ENCODE measurements around the gene FAM161B. TPM values are rescaled to one million over a fixed set of nuclear protein-coding genes. Genes with fewer than 3 reads are reported as not detected.

Gene FAM161B
- total RNA-seq, 4 donors from 2014 or later = 1.7 to 3.8 (median 3.2) TPM

GRCh38 chr14:73976125-73976524 is 26.2 kb upstream of the FAM161B start:
- DNase-seq (ENCODE audit: low spot score in 2 of 2) = no peak
- 59 to 85% methylated on average over 6 of the region's 6 CpGs for WGBS, 2 donors
- no peak overlapping the region for H3K4me3 ChIP-seq (ENCODE audit: low read depth, poor library complexity, severe bottlenecking)
- TF ChIP-seq CTCF (IDR thresholded peaks at IDR 0.05) = no peak
- TF ChIP-seq POLR2A (IDR thresholded peaks at IDR 0.05) = no peak
- intact Hi-C loops (cut with DNase I; ENCODE audit: low total_unique reads) = no loop called here

GRCh38 chr14:73973497-73973896 is 23.6 kb upstream of the FAM161B start:
- intact Hi-C loops (cut with DNase I; ENCODE audit: low total_unique reads) = no loop called here
- WGBS, 2 donors = 82 to 90% methylated on average over 2 of the region's 2 CpGs
- TF ChIP-seq CTCF (IDR thresholded peaks at IDR 0.05) = no peak
- DNase-seq (ENCODE audit: low spot score in 2 of 2) = peak in 1 of 2 donors; percentile 18
- H3K4me3 ChIP-seq (ENCODE audit: low read depth, poor library complexity, severe bottlenecking) = no peak overlapping the region

GRCh38 chr14:73968885-73969284 is 19.0 kb upstream of the FAM161B start:
- no peak for DNase-seq (ENCODE audit: low spot score in 2 of 2)
- TF ChIP-seq CTCF (IDR thresholded peaks at IDR 0.05) = no peak
- TF ChIP-seq POLR2A (IDR thresholded peaks at IDR 0.05) = no peak
- no peak overlapping the region for H3K4me3 ChIP-seq (ENCODE audit: low read depth, poor library complexity, severe bottlenecking)
- intact Hi-C loops (cut with DNase I; ENCODE audit: low total_unique reads) = no loop called here
- WGBS, 2 donors = 88 to 92% methylated on average over 2 of the region's 2 CpGs

- intact Hi-C loops (cut with DNase I; ENCODE audit: low total_unique reads) = no loop called here
- H3K4me3 ChIP-seq (ENCODE audit: low read depth, poor library complexity, severe bottlenecking) = no peak overlapping the region
- TF ChIP-seq CTCF (IDR thresholded peaks at IDR 0.05) = no peak
- TF ChIP-seq POLR2A (IDR thresholded peaks at IDR 0.05) = no peak
- DNase-seq (ENCODE audit: low spot score in 2 of 2) = no peak
- WGBS, 2 donors = 90 to 92% methylated on average over 4 of the region's 4 CpGs
Observed at GRCh38 chr14:73965216-73965615, 15.3 kb upstream of the FAM161B start.

GRCh38 chr14:73961192-73961591 is 11.3 kb upstream of the FAM161B start:
- TF ChIP-seq POLR2A (IDR thresholded peaks at IDR 0.05) (no peak), CTCF (IDR thresholded peaks at IDR 0.05) (no peak)
- intact Hi-C loops (cut with DNase I; ENCODE audit: low total_unique reads) = no loop called here
- no peak for DNase-seq (ENCODE audit: low spot score in 2 of 2)
- H3K4me3 ChIP-seq (ENCODE audit: low read depth, poor library complexity, severe bottlenecking) = no peak overlapping the region
- WGBS, 2 donors = 92% methylated on average over 12 of the region's 12 CpGs

- TF ChIP-seq CTCF (IDR thresholded peaks at IDR 0.05) = no peak
- TF ChIP-seq POLR2A (IDR thresholded peaks at IDR 0.05) = no peak
- DNase-seq (ENCODE audit: low spot score in 2 of 2) = no peak
- intact Hi-C loops (cut with DNase I; ENCODE audit: low total_unique reads) = no loop called here
- no peak overlapping the region for H3K4me3 ChIP-seq (ENCODE audit: low read depth, poor library complexity, severe bottlenecking)
Observed at GRCh38 chr14:73958591-73958990, 8.7 kb upstream of the FAM161B start.
